Endothelial cell of umbilical vein (primary cell): ENCODE results near the gene CARD9.

Experiments used
- EZH2 ChIP-seq: IDR thresholded peaks from 2 replicates; pipeline ENCODE4 v1.6.1; 2012; ENCODE audit warnings: borderline replicate concordance, low read depth, mild to moderate bottlenecking, moderate library complexity, low read length, inconsistent platforms; ENCODE audit not compliant: severe bottlenecking
- FOS ChIP-seq: IDR thresholded peaks from 2 replicates; pipeline ENCODE4 v1.6.1; 2011; ENCODE audit warnings: mild to moderate bottlenecking, low read length, moderate library complexity, borderline replicate concordance; ENCODE audit not compliant: insufficient read depth
- GATA2 ChIP-seq: IDR thresholded peaks from 2 replicates; pipeline ENCODE4 v1.7.0; 2011; ENCODE audit warnings: low read depth, mild to moderate bottlenecking, moderate library complexity, mixed read lengths, low read length; ENCODE audit not compliant: insufficient read length, insufficient read depth
- MYC ChIP-seq: IDR thresholded peaks from one replicate; pipeline ENCODE4 v1.6.1; 2011; ENCODE audit warnings: mild to moderate bottlenecking, low read depth, low read length
- POLR2A ChIP-seq: IDR thresholded peaks from 2 replicates; pipeline ENCODE4 v1.6.1; 2012; ENCODE audit warnings: low read depth, mild to moderate bottlenecking, control low read depth, low read length
- POLR2AphosphoS5 ChIP-seq: IDR thresholded peaks from 2 replicates; pipeline ENCODE4 v1.6.1; 2012; ENCODE audit warnings: low read depth, mild to moderate bottlenecking, control low read depth, low read length, moderate library complexity; ENCODE audit not compliant: insufficient read depth
- TF ChIP-seq, protein P1 (sequence below): IDR thresholded peaks from 2 replicates; pipeline ENCODE4 v1.6.1; 2011; ENCODE audit not compliant: insufficient read depth, insufficient read length
- TF ChIP-seq, protein P2 (sequence below), 2 donors: IDR thresholded peaks; 1 replicate in 1 of 2; 2 replicates in 1 of 2; pipeline ENCODE4 v1.5.1; 2011; ENCODE audit warnings: low read length in 2 of 2, mild to moderate bottlenecking in 2 of 2, moderate library complexity in 2 of 2, control low read depth in 1 of 2, inconsistent platforms in 1 of 2, low read depth in 1 of 2; ENCODE audit not compliant: insufficient read depth in 1 of 2; ENCODE audit errors: extremely low read depth in 1 of 2

DNA sequence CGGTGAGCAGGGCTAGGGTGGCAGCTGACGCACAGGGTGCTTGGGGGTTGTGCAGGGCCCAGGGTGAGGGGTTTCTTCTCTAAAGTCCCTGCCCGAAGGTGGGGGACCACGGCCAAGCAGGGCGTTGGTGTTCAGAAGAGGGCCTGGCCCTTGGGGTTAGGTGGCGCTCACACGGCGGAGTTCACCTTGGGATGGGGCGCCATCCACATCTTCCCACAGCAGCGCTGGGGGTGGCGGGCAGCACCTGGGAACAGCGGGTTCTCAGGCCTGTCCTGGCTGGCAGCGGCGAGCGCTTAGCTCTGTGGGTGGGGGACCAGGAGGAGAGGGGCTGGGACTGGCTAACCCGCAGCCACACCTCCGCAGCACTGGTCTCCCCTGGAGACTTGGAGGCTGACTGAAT is 40.0 kb downstream of the CARD9 start:
- TF ChIP-seq, protein P1, sequence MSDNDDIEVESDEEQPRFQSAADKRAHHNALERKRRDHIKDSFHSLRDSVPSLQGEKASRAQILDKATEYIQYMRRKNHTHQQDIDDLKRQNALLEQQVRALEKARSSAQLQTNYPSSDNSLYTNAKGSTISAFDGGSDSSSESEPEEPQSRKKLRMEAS: no peak
- TF ChIP-seq POLR2A: no peak
- TF ChIP-seq, protein P2, sequence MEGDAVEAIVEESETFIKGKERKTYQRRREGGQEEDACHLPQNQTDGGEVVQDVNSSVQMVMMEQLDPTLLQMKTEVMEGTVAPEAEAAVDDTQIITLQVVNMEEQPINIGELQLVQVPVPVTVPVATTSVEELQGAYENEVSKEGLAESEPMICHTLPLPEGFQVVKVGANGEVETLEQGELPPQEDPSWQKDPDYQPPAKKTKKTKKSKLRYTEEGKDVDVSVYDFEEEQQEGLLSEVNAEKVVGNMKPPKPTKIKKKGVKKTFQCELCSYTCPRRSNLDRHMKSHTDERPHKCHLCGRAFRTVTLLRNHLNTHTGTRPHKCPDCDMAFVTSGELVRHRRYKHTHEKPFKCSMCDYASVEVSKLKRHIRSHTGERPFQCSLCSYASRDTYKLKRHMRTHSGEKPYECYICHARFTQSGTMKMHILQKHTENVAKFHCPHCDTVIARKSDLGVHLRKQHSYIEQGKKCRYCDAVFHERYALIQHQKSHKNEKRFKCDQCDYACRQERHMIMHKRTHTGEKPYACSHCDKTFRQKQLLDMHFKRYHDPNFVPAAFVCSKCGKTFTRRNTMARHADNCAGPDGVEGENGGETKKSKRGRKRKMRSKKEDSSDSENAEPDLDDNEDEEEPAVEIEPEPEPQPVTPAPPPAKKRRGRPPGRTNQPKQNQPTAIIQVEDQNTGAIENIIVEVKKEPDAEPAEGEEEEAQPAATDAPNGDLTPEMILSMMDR (IDR thresholded peaks at IDR 0.05; ENCODE audit: extremely low read depth in 1 of 2, insufficient read depth in 1 of 2, low read depth in 1 of 2, low read length in 2 of 2): no peak
- no peak for TF ChIP-seq EZH2
- TF ChIP-seq POLR2AphosphoS5: no peak
- TF ChIP-seq MYC: no peak
- no peak for TF ChIP-seq FOS
- no peak for TF ChIP-seq GATA2
